ENCODE measurements around the gene FAIM2.

FAIM2 gene

GRCh38 chr12:49892732-49893317 lies 10.9 kb downstream of the FAIM2 start:
- ATAC-seq = no peak
- TF ChIP-seq ZNF70 (CRISPR knock-in tag; IDR thresholded peaks at IDR 0.05) (no peak), GLIS3 (CRISPR knock-in tag; IDR thresholded peaks at IDR 0.05) (no peak), POU6F1 (CRISPR knock-in tag; IDR thresholded peaks at IDR 0.05; ENCODE audit: borderline replicate concordance, low read depth) (no peak), ARNTL (CRISPR knock-in tag; IDR thresholded peaks at IDR 0.05; ENCODE audit: borderline replicate concordance, low read depth) (no peak), ZNF8 (CRISPR knock-in tag; IDR thresholded peaks at IDR 0.05) (no peak), ZC3H10 (CRISPR knock-in tag; IDR thresholded peaks at IDR 0.05) (no peak), CREB5 (CRISPR knock-in tag; IDR thresholded peaks at IDR 0.05; ENCODE audit: low read depth) (no peak), CSDC2 (CRISPR knock-in tag; IDR thresholded peaks at IDR 0.05) (no peak), ISL1 (CRISPR knock-in tag; IDR thresholded peaks at IDR 0.05) (no peak), PPARA (CRISPR knock-in tag; IDR thresholded peaks at IDR 0.05; ENCODE audit: borderline replicate concordance) (no peak)

- ATAC-seq = no peak
- no peak for TF ChIP-seq OSR1 (CRISPR knock-in tag; IDR thresholded peaks at IDR 0.05)
Measured at GRCh38 chr12:49892084-49892731, 11.5 kb downstream of the FAIM2 start.

GRCh38 chr12:49891476-49891875 lies 12.2 kb downstream of the FAIM2 start:
- no peak for TF ChIP-seq OSR1 (CRISPR knock-in tag; IDR thresholded peaks at IDR 0.05)
- no peak for TF ChIP-seq ESRRG (CRISPR knock-in tag; IDR thresholded peaks at IDR 0.05)
- no peak for TF ChIP-seq ZC3H10 (CRISPR knock-in tag; IDR thresholded peaks at IDR 0.05)
- TF ChIP-seq TOX (CRISPR knock-in tag; IDR thresholded peaks at IDR 0.05; ENCODE audit: borderline replicate concordance) = no peak
- TF ChIP-seq SNAI2 (CRISPR knock-in tag; IDR thresholded peaks at IDR 0.05) = no peak
- TF ChIP-seq CREB5 (CRISPR knock-in tag; IDR thresholded peaks at IDR 0.05; ENCODE audit: low read depth) = no peak
- TF ChIP-seq GLIS3 (CRISPR knock-in tag; IDR thresholded peaks at IDR 0.05) = no peak
- TF ChIP-seq CSDC2 (CRISPR knock-in tag; IDR thresholded peaks at IDR 0.05) = no peak
- no peak for TF ChIP-seq ZFP3 (CRISPR knock-in tag; IDR thresholded peaks at IDR 0.05)
- TF ChIP-seq RARB (CRISPR knock-in tag; IDR thresholded peaks at IDR 0.05) = no peak
- no peak for TF ChIP-seq POU6F1 (CRISPR knock-in tag; IDR thresholded peaks at IDR 0.05; ENCODE audit: borderline replicate concordance, low read depth)
- TF ChIP-seq ARNTL (CRISPR knock-in tag; IDR thresholded peaks at IDR 0.05; ENCODE audit: borderline replicate concordance, low read depth) = no peak

GRCh38 chr12:49891012-49891411 lies 12.7 kb downstream of the FAIM2 start:
- ATAC-seq = no peak
- TF ChIP-seq ZFP3 (CRISPR knock-in tag; IDR thresholded peaks at IDR 0.05) (no peak), OSR1 (CRISPR knock-in tag; IDR thresholded peaks at IDR 0.05) (no peak), TSHZ2 (CRISPR knock-in tag; IDR thresholded peaks at IDR 0.05) (no peak), TCF4 (CRISPR knock-in tag; IDR thresholded peaks at IDR 0.05; ENCODE audit: borderline replicate concordance) (no peak), ZFP30 (CRISPR knock-in tag; IDR thresholded peaks at IDR 0.05) (no peak), CSRNP3 (CRISPR knock-in tag; IDR thresholded peaks at IDR 0.05) (no peak), PATZ1 (CRISPR knock-in tag; IDR thresholded peaks at IDR 0.05; ENCODE audit: borderline replicate concordance) (no peak), BACH2 (CRISPR knock-in tag; IDR thresholded peaks at IDR 0.05; ENCODE audit: borderline replicate concordance) (no peak), ZNF565 (CRISPR knock-in tag; conservative IDR thresholded peaks at IDR 0.05; ENCODE audit: low read depth) (no peak), ZC3H10 (CRISPR knock-in tag; IDR thresholded peaks at IDR 0.05) (no peak), CSDC2 (CRISPR knock-in tag; IDR thresholded peaks at IDR 0.05) (no peak)

More at GRCh38 chr12:49891476-49891875, 12.2 kb downstream of the FAIM2 start:
- ATAC-seq = no peak
